ENCODE measurements around the gene OR6C2.
"Not testable (repeated sequence)": the region's sequence is repeated elsewhere in the genome, so short reads cannot be mapped to it uniquely, and the experiment has no call there.

OR6C2 gene

GRCh38 chr12:55446326-55446725, 2.5 kb downstream of the OR6C2 start:
- TF ChIP-seq, protein P1, sequence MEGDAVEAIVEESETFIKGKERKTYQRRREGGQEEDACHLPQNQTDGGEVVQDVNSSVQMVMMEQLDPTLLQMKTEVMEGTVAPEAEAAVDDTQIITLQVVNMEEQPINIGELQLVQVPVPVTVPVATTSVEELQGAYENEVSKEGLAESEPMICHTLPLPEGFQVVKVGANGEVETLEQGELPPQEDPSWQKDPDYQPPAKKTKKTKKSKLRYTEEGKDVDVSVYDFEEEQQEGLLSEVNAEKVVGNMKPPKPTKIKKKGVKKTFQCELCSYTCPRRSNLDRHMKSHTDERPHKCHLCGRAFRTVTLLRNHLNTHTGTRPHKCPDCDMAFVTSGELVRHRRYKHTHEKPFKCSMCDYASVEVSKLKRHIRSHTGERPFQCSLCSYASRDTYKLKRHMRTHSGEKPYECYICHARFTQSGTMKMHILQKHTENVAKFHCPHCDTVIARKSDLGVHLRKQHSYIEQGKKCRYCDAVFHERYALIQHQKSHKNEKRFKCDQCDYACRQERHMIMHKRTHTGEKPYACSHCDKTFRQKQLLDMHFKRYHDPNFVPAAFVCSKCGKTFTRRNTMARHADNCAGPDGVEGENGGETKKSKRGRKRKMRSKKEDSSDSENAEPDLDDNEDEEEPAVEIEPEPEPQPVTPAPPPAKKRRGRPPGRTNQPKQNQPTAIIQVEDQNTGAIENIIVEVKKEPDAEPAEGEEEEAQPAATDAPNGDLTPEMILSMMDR (IDR thresholded peaks at IDR 0.05; ENCODE audit: low read length): no peak
- TF ChIP-seq EZH2 (IDR thresholded peaks at IDR 0.05; ENCODE audit: borderline replicate concordance, low read length): no peak
- no peaks in the 10 kb centered on the region for H3F3A ChIP-seq (ENCODE audit: insufficient read depth, low read length)
- H3K27ac ChIP-seq (ENCODE audit: low read depth, low read length, poor library complexity, severe bottlenecking): no peak overlapping the region
- H2AFZ ChIP-seq (ENCODE audit: low read length): no peak overlapping the region
- no peaks in the 10 kb centered on the region for H3K36me3 ChIP-seq (ENCODE audit: insufficient read depth, low read length)
- no peak overlapping the region for H3K4me3 ChIP-seq (ENCODE audit: low read depth, low read length, poor library complexity, severe bottlenecking)
- no peak overlapping the region for H3K4me2 ChIP-seq (ENCODE audit: low read length)
- H3K79me2 ChIP-seq (ENCODE audit: insufficient read depth, low read length): no peaks in the 10 kb centered on the region
- 0 out of 2 replicates have a peak, but pooled peaks cover 3% of the 10 kb centered on the region for H3K9me2 ChIP-seq (ENCODE audit: low read depth, low read length)
- no peaks in the 10 kb centered on the region for H3K27me3 ChIP-seq (ENCODE audit: insufficient read depth, low read length)
- no peaks in the 10 kb centered on the region for H4K20me1 ChIP-seq (ENCODE audit: insufficient read depth, low read length)
- no peaks in the 10 kb centered on the region for H3K4me1 ChIP-seq (ENCODE audit: insufficient read depth, low read length, severe bottlenecking)
- H3K9ac ChIP-seq (ENCODE audit: low read length): no peak overlapping the region
- no peaks in the 10 kb centered on the region for H3K9me3 ChIP-seq (ENCODE audit: low read length)

DNA sequence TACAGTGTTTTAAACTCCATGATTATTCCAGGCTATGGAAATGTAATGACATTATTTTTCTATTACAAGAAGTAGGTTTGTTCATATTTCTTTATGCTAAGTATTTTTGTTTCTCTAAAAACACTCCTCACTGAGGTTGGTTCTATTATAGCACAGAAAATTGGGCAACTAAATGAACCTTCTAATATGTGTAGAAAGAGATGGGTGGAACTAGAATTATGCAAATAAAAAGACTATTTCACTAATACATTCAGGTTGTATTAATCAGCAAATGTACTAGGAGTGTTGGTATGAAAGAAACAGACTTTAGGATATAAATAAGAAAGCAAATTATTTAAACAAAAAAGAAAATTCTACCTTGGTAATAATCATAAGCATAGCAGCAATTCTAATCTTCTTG, 4.9 kb downstream of the OR6C2 start:
- H4K20me1 ChIP-seq (ENCODE audit: insufficient read depth, low read length): no peaks in the 10 kb centered on the region
- H3K4me1 ChIP-seq (ENCODE audit: insufficient read depth, low read length, severe bottlenecking): no peaks in the 10 kb centered on the region
- H3F3A ChIP-seq (ENCODE audit: insufficient read depth, low read length): no peaks in the 10 kb centered on the region
- H3K36me3 ChIP-seq (ENCODE audit: insufficient read depth, low read length): no peaks in the 10 kb centered on the region
- H3K27ac ChIP-seq (ENCODE audit: low read depth, low read length, poor library complexity, severe bottlenecking): no peak overlapping the region
- no peaks in the 10 kb centered on the region for H3K27me3 ChIP-seq (ENCODE audit: insufficient read depth, low read length)
- no peak overlapping the region for H3K4me2 ChIP-seq (ENCODE audit: low read length)
- no peak overlapping the region for H3K4me3 ChIP-seq (ENCODE audit: low read depth, low read length, poor library complexity, severe bottlenecking)
- H2AFZ ChIP-seq (ENCODE audit: low read length): no peak overlapping the region
- TF ChIP-seq, protein P1 (IDR thresholded peaks at IDR 0.05; ENCODE audit: low read length): no peak
- no peak for TF ChIP-seq EZH2 (IDR thresholded peaks at IDR 0.05; ENCODE audit: borderline replicate concordance, low read length)
- no peaks in the 10 kb centered on the region for H3K79me2 ChIP-seq (ENCODE audit: insufficient read depth, low read length)
- H3K9me2 ChIP-seq (ENCODE audit: low read depth, low read length): no peaks in the 10 kb centered on the region
- no peak overlapping the region for H3K9ac ChIP-seq (ENCODE audit: low read length)
- no peaks in the 10 kb centered on the region for H3K9me3 ChIP-seq (ENCODE audit: low read length)

- not testable (repeated sequence) for H3K36me3 ChIP-seq (ENCODE audit: insufficient read depth, low read length); H3K9ac ChIP-seq (ENCODE audit: low read length); H3K9me3 ChIP-seq (ENCODE audit: low read length); H3K27ac ChIP-seq (ENCODE audit: low read depth, low read length, poor library complexity, severe bottlenecking); H3K9me2 ChIP-seq (ENCODE audit: low read depth, low read length); H3K4me3 ChIP-seq (ENCODE audit: low read depth, low read length, poor library complexity, severe bottlenecking); H3K4me1 ChIP-seq (ENCODE audit: insufficient read depth, low read length, severe bottlenecking); H3K27me3 ChIP-seq (ENCODE audit: insufficient read depth, low read length); H3F3A ChIP-seq (ENCODE audit: insufficient read depth, low read length); H2AFZ ChIP-seq (ENCODE audit: low read length); H4K20me1 ChIP-seq (ENCODE audit: insufficient read depth, low read length); H3K79me2 ChIP-seq (ENCODE audit: insufficient read depth, low read length); H3K4me2 ChIP-seq (ENCODE audit: low read length)
These were observed 21.1 kb downstream of the OR6C2 start for GRCh38 chr12:55464926-55465325.

DNA sequence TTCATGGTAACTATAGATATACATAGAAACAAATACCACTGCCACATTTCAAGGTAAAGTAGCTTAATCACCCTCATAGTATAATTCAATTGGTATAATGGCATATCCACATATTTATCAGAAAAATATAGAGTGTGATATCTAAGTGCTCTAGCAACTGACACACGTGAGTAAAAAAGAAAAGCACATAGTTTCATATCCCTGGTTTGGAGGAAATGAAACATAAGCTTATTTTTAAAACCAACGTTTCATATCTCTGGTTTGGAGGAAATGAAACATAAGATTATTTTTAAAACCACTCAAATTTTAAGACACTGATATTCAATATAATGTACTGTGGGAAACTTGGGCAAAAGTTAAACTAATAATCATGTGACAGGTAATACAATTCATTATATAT, 24.0 kb downstream of the OR6C2 start:
- H3F3A ChIP-seq (ENCODE audit: insufficient read depth, low read length): no peaks in the 10 kb centered on the region
- no peak for TF ChIP-seq EZH2 (IDR thresholded peaks at IDR 0.05; ENCODE audit: borderline replicate concordance, low read length)
- TF ChIP-seq, protein P1 (IDR thresholded peaks at IDR 0.05; ENCODE audit: low read length): no peak
- no peaks in the 10 kb centered on the region for H3K9me3 ChIP-seq (ENCODE audit: low read length)
- H3K79me2 ChIP-seq (ENCODE audit: insufficient read depth, low read length): no peaks in the 10 kb centered on the region
- H3K4me3 ChIP-seq (ENCODE audit: low read depth, low read length, poor library complexity, severe bottlenecking): no peak overlapping the region
- no peak overlapping the region for H3K9ac ChIP-seq (ENCODE audit: low read length)
- H3K27ac ChIP-seq (ENCODE audit: low read depth, low read length, poor library complexity, severe bottlenecking): no peak overlapping the region
- H3K36me3 ChIP-seq (ENCODE audit: insufficient read depth, low read length): no peaks in the 10 kb centered on the region
- no peaks in the 10 kb centered on the region for H3K27me3 ChIP-seq (ENCODE audit: insufficient read depth, low read length)
- no peaks in the 10 kb centered on the region for H4K20me1 ChIP-seq (ENCODE audit: insufficient read depth, low read length)
- H3K4me2 ChIP-seq (ENCODE audit: low read length): no peak overlapping the region
- H3K4me1 ChIP-seq (ENCODE audit: insufficient read depth, low read length, severe bottlenecking): no peaks in the 10 kb centered on the region
- H2AFZ ChIP-seq (ENCODE audit: low read length): no peak overlapping the region
- no peaks in the 10 kb centered on the region for H3K9me2 ChIP-seq (ENCODE audit: low read depth, low read length)

All from OCI-LY1 (cell line).